C4-2B (cell line): ENCODE results near the gene INSR.
"Not testable (repeated sequence)": the region's sequence is repeated elsewhere in the genome, so short reads cannot be mapped to it uniquely, and the experiment has no call there.

ENCODE experiments used
- CTCF ChIP-seq: fragments of 450-650 bp; conservative IDR thresholded peaks from 2 replicates; pipeline ENCODE4 v1.5.1; 2017; ENCODE audit warnings: mild to moderate bottlenecking
- ZFX ChIP-seq: fragments of 450-650 bp; IDR thresholded peaks from 2 replicates; pipeline ENCODE4 v1.6.1; 2017

- TF ChIP-seq CTCF, ZFX: not testable (repeated sequence)
Observed at GRCh38 chr19:7146086-7146485, 148.1 kb downstream of the INSR start.
